ENCODE measurements around the gene CDCA8. TPM values are rescaled to one million over a fixed set of nuclear protein-coding genes. Genes with fewer than 3 reads are reported as not detected.
A peak's percentile ranks its signal among the peaks of the same experiment; 100 is the strongest.

Gene CDCA8
- total RNA-seq, 2 donors from 2014 or later = 7.9 to 10.2 TPM

DNA sequence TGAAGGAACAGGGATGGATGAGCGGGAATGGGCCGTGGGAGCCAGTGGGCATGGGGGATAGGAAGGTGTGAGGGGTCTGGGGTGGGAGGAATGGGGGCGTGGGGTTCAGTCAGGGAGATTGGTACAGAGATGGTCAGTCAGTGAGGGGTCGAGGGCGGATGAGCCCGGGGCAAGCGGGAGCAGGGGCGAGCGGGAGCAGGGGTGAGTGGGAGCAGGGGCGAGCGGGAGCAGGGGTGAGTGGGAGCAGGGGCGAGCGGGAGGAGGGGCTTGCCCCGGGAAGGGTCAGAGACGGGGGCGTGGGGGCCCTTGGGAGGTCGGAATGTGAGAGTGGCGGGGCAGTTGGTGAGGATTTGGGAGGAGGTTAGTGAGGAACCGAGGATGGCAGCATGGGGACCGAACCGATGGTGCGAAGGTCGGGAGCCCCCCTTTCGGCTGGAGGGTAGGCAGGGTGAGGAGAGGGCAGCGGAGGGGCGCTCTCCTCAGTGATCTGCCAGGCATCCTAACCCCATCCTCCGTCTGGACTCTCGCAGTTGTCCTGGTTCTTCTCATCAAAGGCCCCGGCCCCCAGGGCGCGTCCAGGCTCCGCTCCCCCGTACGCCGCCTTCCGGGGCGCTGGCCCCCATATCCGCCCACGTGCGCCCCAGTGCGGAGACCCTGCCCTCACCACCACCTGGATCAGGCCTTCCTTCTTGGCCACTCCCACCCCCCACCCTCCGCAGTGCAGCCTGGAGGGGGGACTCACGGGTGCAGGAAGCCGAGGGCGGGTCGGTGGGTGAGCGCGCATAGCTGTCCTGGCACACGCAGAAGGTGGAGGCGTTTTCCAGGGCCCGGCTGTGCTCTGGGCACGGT lies 61.4 kb downstream of the CDCA8 start:
- ATAC-seq (no peak), DNase-seq (no peak)
- intact Hi-C loops (cut with DNase I, micrococcal nuclease) = no loop called here

DNA sequence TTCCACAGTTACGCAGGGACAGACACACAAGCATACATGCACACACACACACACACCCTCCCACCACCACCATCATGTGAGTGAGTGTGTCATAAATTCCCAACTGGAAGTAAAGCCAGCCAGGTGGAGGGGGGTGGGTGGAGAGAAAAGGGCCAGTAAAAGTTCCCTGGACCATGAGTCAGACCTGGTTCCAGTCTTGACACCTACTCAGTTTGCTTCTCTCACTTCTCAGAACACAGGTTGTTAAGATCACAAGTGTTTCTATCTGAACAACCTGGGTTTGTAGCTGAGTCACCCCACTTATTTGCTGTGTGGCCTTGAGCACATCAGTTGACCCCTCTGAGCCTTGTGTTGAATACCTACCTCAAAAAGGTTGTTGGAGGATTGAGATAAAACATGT lies 63.0 kb downstream of the CDCA8 start:
- intact Hi-C loops (cut with DNase I, micrococcal nuclease) = no loop called here
- ATAC-seq = peak; percentile 28
- no peak for DNase-seq

- ATAC-seq (no peak), DNase-seq (no peak)
- intact Hi-C loops (cut with DNase I, micrococcal nuclease) = no loop called here
These were observed 63.7 kb downstream of the CDCA8 start for GRCh38 chr1:37755951-37756560.

Other genes with a start within 250 kb of the CDCA8 start
- gene ZC3H12A, start 217.9 kb upstream of the CDCA8 start, total RNA-seq = 10 to 100 TPM; 24.0 to 61.6 TPM
- gene MEAF6, start 177.8 kb upstream of the CDCA8 start, total RNA-seq = 10 to 100 TPM; 38.1 to 41.4 TPM
- gene SNIP1, start 138.2 kb upstream of the CDCA8 start, total RNA-seq = 10 to 100 TPM; 15.1 to 15.9 TPM
- 1 to 10 TPM; 3.7 to 4.5 TPM for gene DNALI1, start 135.6 kb upstream of the CDCA8 start, total RNA-seq
- 10 to 100 TPM; 29.9 to 35.1 TPM for gene GNL2, start 96.6 kb upstream of the CDCA8 start, total RNA-seq
- gene RSPO1, start 57.6 kb upstream of the CDCA8 start, total RNA-seq = under 1 TPM; 0.52 to 0.78 TPM
- gene EPHA10, start 72.6 kb downstream of the CDCA8 start, total RNA-seq = 10 to 100 TPM; 49.2 to 62.5 TPM
- 1 to 10 TPM; 7.0 to 7.6 TPM for gene MANEAL, start 101.3 kb downstream of the CDCA8 start, total RNA-seq
- gene C1orf122, start 115.3 kb downstream of the CDCA8 start, total RNA-seq = 10 to 100 TPM; 36.7 to 43.7 TPM
- 10 to 100 TPM; 12.3 to 15.1 TPM for gene YRDC, start 115.7 kb downstream of the CDCA8 start, total RNA-seq
- gene MTF1, start 167.1 kb downstream of the CDCA8 start, total RNA-seq = 10 to 100 TPM; 28.0 to 37.9 TPM